NCI-H2196 (cell line): ENCODE measurements around the gene KIAA0319L.
"Not testable (repeated sequence)": the region's sequence is repeated elsewhere in the genome, so short reads cannot be mapped to it uniquely, and the experiment has no call there.

Experiments used
- DNase-seq: peaks from one replicate; lab custom pipeline; 2025; ENCODE audit not compliant: unreplicated experiment; lab: John Stamatoyannopoulos, UW

Gene KIAA0319L

DNA sequence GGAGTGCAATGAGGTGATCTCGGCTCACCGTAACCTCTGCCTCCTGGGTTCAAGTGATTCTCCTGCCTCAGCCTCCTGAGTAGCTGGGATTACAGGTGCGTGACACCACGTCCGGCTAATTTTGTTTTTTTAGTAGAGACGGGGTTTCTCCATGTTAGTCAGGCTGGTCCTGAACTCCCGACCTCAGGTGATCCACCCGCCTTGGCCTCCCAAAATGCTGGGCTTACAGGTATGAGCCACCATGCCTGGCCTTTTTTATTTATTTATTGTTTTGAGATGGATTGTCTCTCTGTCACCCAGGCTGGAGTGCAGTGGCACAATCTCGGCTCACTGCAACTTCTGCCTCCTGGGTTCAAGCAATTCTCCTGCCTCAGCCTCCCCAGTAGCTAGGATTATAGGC is 24.4 kb upstream of the KIAA0319L start:
- DNase-seq: not testable (repeated sequence)

DNA sequence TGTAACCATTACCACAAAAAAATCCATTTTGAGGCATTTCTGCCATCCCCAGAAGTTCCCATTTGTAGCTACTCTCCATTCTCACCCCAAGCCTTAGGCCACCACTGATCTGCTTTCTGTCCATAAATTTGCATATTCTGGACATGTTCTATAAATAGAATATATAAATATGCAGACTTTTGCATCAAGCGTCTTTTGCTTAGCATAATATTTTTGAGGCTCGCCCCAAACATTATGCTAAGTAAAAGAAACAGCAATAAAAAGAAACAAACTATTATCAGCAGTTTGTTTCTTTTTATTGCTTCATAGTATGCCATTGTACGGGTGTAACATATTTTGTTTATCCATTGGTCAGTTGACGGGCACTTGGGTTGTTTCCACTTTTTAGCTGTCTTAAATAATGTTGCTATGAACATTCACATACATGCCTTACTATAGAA is 23.8 kb upstream of the KIAA0319L start:
- no peak for DNase-seq

DNA sequence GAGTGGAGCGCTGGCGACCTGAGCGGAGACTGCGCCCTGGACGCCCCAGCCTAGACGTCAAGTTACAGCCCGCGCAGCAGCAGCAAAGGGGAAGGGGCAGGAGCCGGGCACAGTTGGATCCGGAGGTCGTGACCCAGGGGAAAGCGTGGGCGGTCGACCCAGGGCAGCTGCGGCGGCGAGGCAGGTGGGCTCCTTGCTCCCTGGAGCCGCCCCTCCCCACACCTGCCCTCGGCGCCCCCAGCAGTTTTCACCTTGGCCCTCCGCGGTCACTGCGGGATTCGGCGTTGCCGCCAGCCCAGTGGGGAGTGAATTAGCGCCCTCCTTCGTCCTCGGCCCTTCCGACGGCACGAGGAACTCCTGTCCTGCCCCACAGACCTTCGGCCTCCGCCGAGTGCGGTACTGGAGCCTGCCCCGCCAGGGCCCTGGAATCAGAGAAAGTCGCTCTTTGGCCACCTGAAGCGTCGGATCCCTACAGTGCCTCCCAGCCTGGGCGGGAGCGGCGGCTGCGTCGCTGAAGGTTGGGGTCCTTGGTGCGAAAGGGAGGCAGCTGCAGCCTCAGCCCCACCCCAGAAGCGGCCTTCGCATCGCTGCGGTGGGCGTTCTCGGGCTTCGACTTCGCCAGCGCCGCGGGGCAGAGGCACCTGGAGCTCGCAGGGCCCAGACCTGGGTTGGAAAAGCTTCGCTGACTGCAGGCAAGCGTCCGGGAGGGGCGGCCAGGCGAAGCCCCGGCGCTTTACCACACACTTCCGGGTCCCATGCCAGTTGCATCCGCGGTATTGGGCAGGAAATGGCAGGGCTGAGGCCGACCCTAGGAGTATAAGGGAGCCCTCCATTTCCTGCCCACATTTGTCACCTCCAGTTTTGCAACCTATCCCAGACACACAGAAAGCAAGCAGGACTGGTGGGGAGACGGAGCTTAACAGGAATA is 20.1 kb upstream of the KIAA0319L start:
- no peak for DNase-seq

DNA sequence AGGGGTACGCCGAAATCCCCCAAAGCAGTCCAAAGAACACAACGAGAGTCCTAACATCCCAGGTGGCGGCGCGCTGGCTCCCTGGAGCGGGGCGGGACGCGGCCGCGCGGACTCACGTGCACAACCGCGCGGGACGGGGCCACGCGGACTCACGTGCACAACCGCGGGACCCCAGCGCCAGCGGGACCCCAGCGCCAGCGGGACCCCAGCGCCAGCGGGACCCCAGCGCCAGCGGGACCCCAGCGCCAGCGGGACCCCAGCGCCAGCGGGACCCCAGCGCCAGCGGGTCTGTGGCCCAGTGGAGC is 19.5 kb upstream of the KIAA0319L start:
- DNase-seq: not testable (repeated sequence)

GRCh38 chr1:35576061-35576765 is 19.0 kb upstream of the KIAA0319L start:
- DNase-seq: no peak

GRCh38 chr1:35575416-35575958 is 18.3 kb upstream of the KIAA0319L start:
- no peak for DNase-seq

GRCh38 chr1:35574655-35575415 is 17.6 kb upstream of the KIAA0319L start:
- DNase-seq: no peak

DNA sequence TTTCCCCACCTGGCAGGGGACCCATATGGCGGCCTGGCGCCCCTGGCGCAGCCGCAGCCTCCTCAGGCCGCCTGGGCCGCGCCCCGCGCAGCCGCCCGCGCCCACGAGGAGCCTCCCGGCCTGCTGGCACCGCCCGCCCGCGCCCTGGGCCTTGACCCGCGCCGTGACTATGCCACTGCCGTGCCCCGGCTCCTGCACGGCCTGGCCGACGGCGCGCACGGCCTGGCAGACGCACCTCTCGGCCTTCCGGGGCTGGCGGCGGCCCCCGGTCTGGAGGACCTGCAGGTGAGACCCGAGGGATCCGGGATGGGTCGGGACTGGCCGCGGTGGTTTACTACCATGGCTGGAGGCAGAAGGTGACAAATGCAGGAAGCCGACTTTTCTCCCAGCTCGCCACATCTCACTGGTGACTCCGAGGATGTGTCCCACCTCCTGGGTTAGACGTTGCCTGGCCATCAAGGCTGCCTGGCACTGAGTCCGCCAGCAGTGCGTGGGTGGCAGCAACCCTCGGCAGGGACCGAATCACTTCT is 17.0 kb upstream of the KIAA0319L start:
- no peak for DNase-seq

DNA sequence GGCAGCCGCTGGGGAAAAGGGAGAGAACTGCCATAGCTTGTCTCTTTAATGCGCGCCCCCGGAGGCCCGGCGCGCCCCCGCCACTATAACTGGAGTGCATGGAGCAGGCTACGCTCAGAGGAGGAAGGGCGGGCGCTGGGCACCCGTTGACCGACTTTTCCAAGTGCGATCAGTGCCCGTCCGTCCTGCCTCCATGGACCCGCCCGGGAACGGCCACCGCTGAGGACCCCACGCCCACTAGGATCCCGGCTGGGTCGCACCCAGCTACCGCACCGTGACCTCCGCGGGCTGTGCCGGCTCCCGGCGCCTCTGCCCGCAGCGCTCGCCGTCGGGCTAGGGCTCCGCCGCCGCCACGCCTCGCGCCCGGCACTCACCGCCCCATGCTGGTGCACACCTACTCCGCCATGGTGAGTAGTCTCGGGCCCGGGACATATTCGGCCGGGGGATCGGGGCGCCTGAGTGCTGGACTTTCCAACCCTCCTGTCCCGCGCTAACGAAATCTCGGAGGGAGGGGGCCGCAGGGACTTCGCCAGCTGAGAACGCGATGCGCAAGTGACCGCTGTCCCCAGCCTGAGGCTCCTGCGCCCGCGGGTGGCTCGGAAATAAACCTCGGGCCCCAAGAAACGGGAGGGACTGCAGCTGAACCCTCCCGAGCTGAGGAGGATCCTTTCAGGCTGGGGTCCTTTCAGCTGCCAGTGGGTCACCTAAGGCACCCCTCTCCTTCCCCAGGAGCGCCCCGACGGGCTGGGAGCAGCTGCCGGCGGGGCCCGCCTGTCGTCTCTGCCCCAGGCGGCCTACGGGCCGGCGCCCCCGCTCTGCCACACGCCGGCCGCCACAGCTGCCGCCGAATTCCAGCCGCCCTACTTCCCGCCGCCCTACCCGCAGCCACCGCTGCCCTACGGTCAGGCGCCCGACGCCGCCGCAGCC is 16.3 kb upstream of the KIAA0319L start, which contains the start of gene TFAP2E:
TSS of gene TFAP2E (plus strand) at position 117 of the 927 bp plus-strand sequence. CDS start at position 381, 264 bp downstream.
- no peak for DNase-seq

DNA sequence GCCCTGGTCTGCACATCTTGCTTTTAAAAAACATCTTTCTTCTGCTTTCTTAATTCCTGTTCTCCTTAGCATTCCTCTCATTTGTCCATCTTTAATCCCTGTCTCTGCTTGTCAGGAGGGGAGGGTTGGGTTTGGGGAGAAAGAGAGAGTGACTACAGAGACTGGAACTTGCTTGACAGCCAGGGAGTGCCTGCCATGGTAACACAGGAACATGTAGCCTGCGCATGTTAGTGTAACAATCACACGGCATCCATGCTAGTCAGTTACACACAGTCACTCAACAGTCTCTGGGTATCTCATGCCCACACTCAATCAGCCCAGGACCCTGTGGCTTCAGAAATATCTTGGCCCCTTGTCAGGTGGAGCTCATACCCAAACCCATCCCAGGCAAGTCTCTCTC is 15.1 kb upstream of the KIAA0319L start:
- DNase-seq: no peak

DNA sequence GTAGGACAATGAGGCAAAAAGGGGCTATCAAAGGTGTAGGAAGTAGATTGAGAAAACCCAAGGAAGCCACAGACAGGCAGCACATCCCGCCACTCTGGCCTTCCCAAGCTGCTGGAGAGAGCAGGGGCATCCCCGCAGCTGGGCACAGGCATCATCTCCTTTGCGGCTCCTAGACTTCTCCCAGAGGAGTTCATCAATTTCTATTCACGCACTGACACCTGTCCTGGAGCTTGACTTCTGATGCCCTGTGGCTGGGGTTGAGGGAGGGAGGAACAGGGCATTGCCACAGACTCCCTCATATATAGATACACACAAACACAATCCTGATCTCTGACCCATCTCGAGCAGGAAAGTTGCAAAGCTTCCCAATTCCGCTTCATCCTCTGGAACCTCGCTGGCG is 14.1 kb upstream of the KIAA0319L start:
- DNase-seq: no peak

GRCh38 chr1:35570589-35571137 is 13.5 kb upstream of the KIAA0319L start:
- no peak for DNase-seq

- DNase-seq: no peak
Observed at GRCh38 chr1:35569936-35570335, 12.7 kb upstream of the KIAA0319L start.

DNA sequence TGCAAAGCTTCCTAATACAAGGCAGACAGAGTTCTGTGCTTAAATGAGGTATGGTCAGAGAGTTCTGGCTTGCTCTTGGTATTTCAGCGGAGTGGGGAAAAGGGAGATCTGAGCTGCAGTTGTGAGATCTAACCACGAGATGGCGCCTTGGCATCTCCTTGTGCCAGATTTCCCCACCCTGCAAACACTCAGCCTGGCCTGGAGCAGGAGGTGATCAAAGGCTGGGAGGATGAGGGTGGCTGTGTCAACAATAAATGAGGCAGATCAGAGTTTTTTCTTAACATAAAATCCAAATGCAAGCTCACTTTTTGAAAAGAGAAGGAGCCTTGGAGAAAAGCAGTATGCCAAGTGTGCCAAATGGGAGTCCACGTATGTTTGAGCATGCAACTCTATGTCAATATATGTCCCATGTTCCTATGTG is 11.8 kb upstream of the KIAA0319L start:
- DNase-seq: peak; percentile 72

DNA sequence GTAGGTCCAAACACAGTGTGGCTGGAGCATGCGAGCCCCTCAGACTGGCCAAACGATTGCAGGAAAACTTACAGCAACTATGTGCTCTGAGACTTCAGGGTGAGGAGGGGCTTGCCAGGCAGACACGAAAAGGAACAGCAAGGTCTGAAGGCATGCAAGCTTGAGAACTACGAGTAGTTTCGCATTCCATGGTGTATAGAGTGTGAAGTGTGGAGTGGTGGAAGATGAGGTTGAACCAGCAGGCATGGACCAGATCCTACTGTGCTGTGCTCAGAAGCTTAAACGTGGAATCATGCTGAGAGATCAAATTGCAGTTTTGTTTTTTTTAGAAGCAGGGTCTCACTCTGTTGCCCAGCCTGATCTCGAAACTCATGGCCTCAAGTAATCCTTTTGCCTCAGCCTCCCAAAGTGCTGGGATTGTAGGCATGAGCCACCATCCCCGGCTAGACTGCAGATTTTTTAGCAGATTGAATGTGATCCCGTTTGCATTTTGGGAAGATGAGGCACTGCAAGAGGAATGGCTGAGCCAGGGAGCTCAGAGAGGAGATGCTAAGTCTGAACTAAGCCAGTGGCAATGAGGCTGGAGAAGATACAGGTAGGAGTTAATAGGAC is 10.8 kb upstream of the KIAA0319L start:
- DNase-seq: no peak

DNA sequence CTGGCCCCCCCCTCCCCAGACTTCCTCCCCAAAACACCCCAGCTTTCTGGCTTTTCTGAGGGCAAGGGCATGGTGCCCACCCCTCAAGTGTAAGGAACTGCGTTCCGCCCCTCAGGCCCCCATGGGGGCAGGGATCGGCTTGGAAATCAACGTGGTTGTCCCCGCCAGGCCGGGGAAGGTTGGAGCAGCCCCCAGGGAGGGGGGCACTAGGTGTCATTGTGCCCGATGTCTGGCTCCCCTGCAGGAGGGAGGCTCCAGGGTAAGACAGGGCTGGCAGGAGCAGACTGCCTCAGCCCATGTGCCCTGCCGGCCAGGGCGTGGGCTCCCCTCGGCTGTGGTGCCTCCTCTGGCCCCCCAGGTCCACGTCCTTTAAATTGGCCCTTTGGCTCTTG is 8.5 kb upstream of the KIAA0319L start:
- DNase-seq: no peak

GRCh38 chr1:35564884-35565741 is 7.9 kb upstream of the KIAA0319L start:
- DNase-seq: no peak
